WERI-Rb-1 (cell line): ENCODE data around the gene SPZ1.

Source experiments
- DNase-seq: peaks from one replicate; pipeline ENCODE4 v3.0.0-alpha.2; 2020
- H3K27ac ChIP-seq: fragments of 250-450 bp; sonication (Bioruptor Pico); 2 replicates; pipeline ENCODE4 v1.5.1; 2020; ENCODE audit warnings: mild to moderate bottlenecking, moderate library complexity
- H3K27me3 ChIP-seq: fragments of 250-450 bp; sonication (Bioruptor Pico); 2 replicates; pipeline ENCODE4 v1.5.1; 2021; ENCODE audit warnings: mild to moderate bottlenecking, low read depth, moderate library complexity; ENCODE audit not compliant: insufficient read depth, severe bottlenecking
- H3K36me3 ChIP-seq: fragments of 250-450 bp; sonication (Bioruptor Pico); 2 replicates; pipeline ENCODE4 v1.5.1; 2020; ENCODE audit warnings: mild to moderate bottlenecking, moderate library complexity
- H3K4me3 ChIP-seq: 2 replicates; pipeline ENCODE4 v1.5.1; 2011; ENCODE audit warnings: low read depth, mild to moderate bottlenecking, control low read depth, low read length
- H3K9me3 ChIP-seq: fragments of 250-450 bp; sonication (Bioruptor Pico); 2 replicates; pipeline ENCODE4 v1.5.1; 2021; ENCODE audit warnings: mild to moderate bottlenecking, moderate library complexity; ENCODE audit not compliant: severe bottlenecking
- TF ChIP-seq, protein P1 (sequence below): IDR thresholded peaks from 2 replicates; pipeline ENCODE4 v1.5.1; 2011; ENCODE audit warnings: low read depth, mild to moderate bottlenecking, control low read depth, inconsistent platforms, low read length

SPZ1 gene

DNA sequence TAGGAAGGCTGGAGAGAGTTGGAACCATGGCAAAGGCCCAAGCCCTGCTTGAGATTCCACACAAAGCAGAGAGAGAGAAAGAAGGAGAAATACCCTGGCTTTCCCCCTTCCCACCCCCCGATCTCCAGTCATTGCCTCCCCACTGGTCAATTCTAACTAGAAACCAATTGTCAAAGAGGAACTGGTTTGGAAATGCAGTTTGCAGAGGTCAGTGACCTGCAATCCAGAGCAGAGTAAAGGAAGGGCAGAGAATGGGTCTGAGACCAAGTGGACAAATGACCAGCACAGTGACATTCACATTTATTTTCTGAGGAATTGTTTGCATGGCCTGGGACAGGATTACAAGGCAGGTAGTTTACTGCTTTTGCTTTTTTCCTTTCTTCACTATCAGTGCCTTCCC is 50.6 kb downstream of the SPZ1 start:
- DNase-seq = no peak
- H3K4me3 ChIP-seq = no peak overlapping the region
- H3K36me3 ChIP-seq = no peaks in the 10 kb centered on the region
- H3K27me3 ChIP-seq = no peaks in the 10 kb centered on the region
- TF ChIP-seq, protein P1, sequence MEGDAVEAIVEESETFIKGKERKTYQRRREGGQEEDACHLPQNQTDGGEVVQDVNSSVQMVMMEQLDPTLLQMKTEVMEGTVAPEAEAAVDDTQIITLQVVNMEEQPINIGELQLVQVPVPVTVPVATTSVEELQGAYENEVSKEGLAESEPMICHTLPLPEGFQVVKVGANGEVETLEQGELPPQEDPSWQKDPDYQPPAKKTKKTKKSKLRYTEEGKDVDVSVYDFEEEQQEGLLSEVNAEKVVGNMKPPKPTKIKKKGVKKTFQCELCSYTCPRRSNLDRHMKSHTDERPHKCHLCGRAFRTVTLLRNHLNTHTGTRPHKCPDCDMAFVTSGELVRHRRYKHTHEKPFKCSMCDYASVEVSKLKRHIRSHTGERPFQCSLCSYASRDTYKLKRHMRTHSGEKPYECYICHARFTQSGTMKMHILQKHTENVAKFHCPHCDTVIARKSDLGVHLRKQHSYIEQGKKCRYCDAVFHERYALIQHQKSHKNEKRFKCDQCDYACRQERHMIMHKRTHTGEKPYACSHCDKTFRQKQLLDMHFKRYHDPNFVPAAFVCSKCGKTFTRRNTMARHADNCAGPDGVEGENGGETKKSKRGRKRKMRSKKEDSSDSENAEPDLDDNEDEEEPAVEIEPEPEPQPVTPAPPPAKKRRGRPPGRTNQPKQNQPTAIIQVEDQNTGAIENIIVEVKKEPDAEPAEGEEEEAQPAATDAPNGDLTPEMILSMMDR = no peak
- peak overlapping the region; percentile 58 for H3K27ac ChIP-seq
- peaks cover 3% of the 10 kb centered on the region for H3K9me3 ChIP-seq
